Osteocyte (in vitro differentiated cells): ENCODE data around the gene FIBCD1. TPM values are rescaled to one million over a fixed set of nuclear protein-coding genes. Genes with fewer than 3 reads are reported as not detected.
A peak's percentile ranks its signal among the peaks of the same experiment; 100 is the strongest.

Source experiments
- DNase-seq: peaks from one replicate; pipeline ENCODE4 v3.0.0; 2021; ENCODE audit warnings: mixed read lengths; ENCODE audit not compliant: unreplicated experiment; ENCODE audit errors: extremely low spot score
- H3K27ac Mint-ChIP-seq: one replicate; pipeline ENCODE4 v1.8.0; 2021; ENCODE audit warnings: mild to moderate bottlenecking, mixed read lengths; ENCODE audit not compliant: unreplicated experiment
- H3K27me3 Mint-ChIP-seq: one replicate; pipeline ENCODE4 v1.8.0; 2021; ENCODE audit warnings: mixed read lengths; ENCODE audit not compliant: unreplicated experiment
- H3K36me3 Mint-ChIP-seq: one replicate; pipeline ENCODE4 v1.8.0; 2021; ENCODE audit warnings: mixed read lengths; ENCODE audit not compliant: unreplicated experiment
- H3K4me1 Mint-ChIP-seq: one replicate; pipeline ENCODE4 v1.8.0; 2021; ENCODE audit warnings: mixed read lengths; ENCODE audit not compliant: unreplicated experiment
- H3K4me3 Mint-ChIP-seq: one replicate; pipeline ENCODE4 v1.8.0; 2021; ENCODE audit warnings: mild to moderate bottlenecking, moderate library complexity, mixed read lengths; ENCODE audit not compliant: unreplicated experiment
- H3K9me3 Mint-ChIP-seq: one replicate; pipeline ENCODE4 v1.8.0; 2021; ENCODE audit warnings: mixed read lengths; ENCODE audit not compliant: unreplicated experiment
- total RNA-seq: library from RNA; stranded (reverse); gene quantifications from 2 replicates; pipeline ENCODE4 v1.2.1, GENCODE V29; 2021
- TF ChIP-seq, protein P1 (sequence below): fragments of 200-600 bp; sonication (generic); IDR thresholded peaks from 2 replicates; pipeline ENCODE4 v1.5.0; 2021; ENCODE audit warnings: antibody characterized with exemption, mild to moderate bottlenecking, moderate library complexity

FIBCD1 gene
- total RNA-seq, 1 donor from 2014 or later, result 18.2 TPM

- Mint-ChIP-seq H3K9me3 (no peaks in the 10 kb centered on the region), H3K27ac (no peak overlapping the region), H3K36me3 (peaks cover 32% of the 10 kb centered on the region), H3K4me3 (no peak overlapping the region), H3K4me1 (peaks cover 13% of the 10 kb centered on the region), H3K27me3 (no peaks in the 10 kb centered on the region)
- TF ChIP-seq, protein P1, sequence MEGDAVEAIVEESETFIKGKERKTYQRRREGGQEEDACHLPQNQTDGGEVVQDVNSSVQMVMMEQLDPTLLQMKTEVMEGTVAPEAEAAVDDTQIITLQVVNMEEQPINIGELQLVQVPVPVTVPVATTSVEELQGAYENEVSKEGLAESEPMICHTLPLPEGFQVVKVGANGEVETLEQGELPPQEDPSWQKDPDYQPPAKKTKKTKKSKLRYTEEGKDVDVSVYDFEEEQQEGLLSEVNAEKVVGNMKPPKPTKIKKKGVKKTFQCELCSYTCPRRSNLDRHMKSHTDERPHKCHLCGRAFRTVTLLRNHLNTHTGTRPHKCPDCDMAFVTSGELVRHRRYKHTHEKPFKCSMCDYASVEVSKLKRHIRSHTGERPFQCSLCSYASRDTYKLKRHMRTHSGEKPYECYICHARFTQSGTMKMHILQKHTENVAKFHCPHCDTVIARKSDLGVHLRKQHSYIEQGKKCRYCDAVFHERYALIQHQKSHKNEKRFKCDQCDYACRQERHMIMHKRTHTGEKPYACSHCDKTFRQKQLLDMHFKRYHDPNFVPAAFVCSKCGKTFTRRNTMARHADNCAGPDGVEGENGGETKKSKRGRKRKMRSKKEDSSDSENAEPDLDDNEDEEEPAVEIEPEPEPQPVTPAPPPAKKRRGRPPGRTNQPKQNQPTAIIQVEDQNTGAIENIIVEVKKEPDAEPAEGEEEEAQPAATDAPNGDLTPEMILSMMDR, result no peak
- no peak for DNase-seq
Observed at GRCh38 chr9:130867556-130867955, 71.5 kb downstream of the FIBCD1 start.

- H3K9me3 Mint-ChIP-seq, result no peaks in the 10 kb centered on the region
- H3K27me3 Mint-ChIP-seq, result no peaks in the 10 kb centered on the region
- DNase-seq, result peak; percentile 92
- TF ChIP-seq, protein P1, result peak; percentile 91
- peak overlapping the region; percentile 45 for H3K27ac Mint-ChIP-seq
- peaks cover 30% of the 10 kb centered on the region for H3K36me3 Mint-ChIP-seq
- H3K4me1 Mint-ChIP-seq, result peaks cover 23% of the 10 kb centered on the region
- no peak overlapping the region for H3K4me3 Mint-ChIP-seq
Observed at GRCh38 chr9:130866474-130866965, 72.5 kb downstream of the FIBCD1 start.

GRCh38 chr9:130865921-130866320, 73.1 kb downstream of the FIBCD1 start:
- no peaks in the 10 kb centered on the region for H3K9me3 Mint-ChIP-seq
- DNase-seq, result no peak
- H3K4me3 Mint-ChIP-seq, result no peak overlapping the region
- no peaks in the 10 kb centered on the region for H3K27me3 Mint-ChIP-seq
- peaks cover 26% of the 10 kb centered on the region for H3K36me3 Mint-ChIP-seq
- TF ChIP-seq, protein P1, result no peak
- H3K27ac Mint-ChIP-seq, result no peak overlapping the region
- peaks cover 29% of the 10 kb centered on the region for H3K4me1 Mint-ChIP-seq

GRCh38 chr9:130864541-130864940, 74.5 kb downstream of the FIBCD1 start:
- Mint-ChIP-seq H3K27me3 (no peaks in the 10 kb centered on the region), H3K4me1 (peaks cover 38% of the 10 kb centered on the region), H3K4me3 (no peak overlapping the region), H3K36me3 (peaks cover 27% of the 10 kb centered on the region), H3K9me3 (no peaks in the 10 kb centered on the region), H3K27ac (no peak overlapping the region)
- TF ChIP-seq, protein P1, result no peak
- DNase-seq, result no peak

GRCh38 chr9:130862747-130863146, 76.3 kb downstream of the FIBCD1 start:
- TF ChIP-seq, protein P1, result no peak
- no peaks in the 10 kb centered on the region for H3K9me3 Mint-ChIP-seq
- H3K36me3 Mint-ChIP-seq, result peaks cover 27% of the 10 kb centered on the region
- H3K4me3 Mint-ChIP-seq, result no peak overlapping the region
- H3K27ac Mint-ChIP-seq, result no peak overlapping the region
- H3K4me1 Mint-ChIP-seq, result peaks cover 50% of the 10 kb centered on the region
- no peaks in the 10 kb centered on the region for H3K27me3 Mint-ChIP-seq
- no peak for DNase-seq
